Nephron progenitor cell (in vitro differentiated cells): ENCODE results near the gene CA5A.

Experiments used
- DNase-seq: peaks from one replicate; pipeline ENCODE4 v3.0.0; 2021
- H3K27ac Mint-ChIP-seq: 2 replicates; pipeline ENCODE4 v1.8.0; 2021; ENCODE audit warnings: mild to moderate bottlenecking, moderate library complexity, mixed read lengths
- H3K27me3 Mint-ChIP-seq: 2 replicates; pipeline ENCODE4 v1.8.0; 2021; ENCODE audit warnings: mild to moderate bottlenecking, low read depth, mixed read lengths; ENCODE audit not compliant: poor library complexity
- H3K36me3 Mint-ChIP-seq: 2 replicates; pipeline ENCODE4 v1.8.0; 2021; ENCODE audit warnings: low read depth, mixed read lengths
- H3K4me1 Mint-ChIP-seq: 2 replicates; pipeline ENCODE4 v1.8.0; 2021; ENCODE audit warnings: mixed read lengths
- H3K4me3 Mint-ChIP-seq: 2 replicates; pipeline ENCODE4 v1.8.0; 2021; ENCODE audit warnings: mild to moderate bottlenecking, moderate library complexity, mixed read lengths
- H3K9me3 Mint-ChIP-seq: 2 replicates; pipeline ENCODE4 v1.8.0; 2021; ENCODE audit warnings: mild to moderate bottlenecking, moderate library complexity, mixed read lengths
- TF ChIP-seq, protein P1 (sequence below): fragments of 200-600 bp; sonication (generic); IDR thresholded peaks from 2 replicates; pipeline ENCODE4 v1.5.0; 2021; ENCODE audit warnings: antibody characterized with exemption

Gene CA5A

DNA sequence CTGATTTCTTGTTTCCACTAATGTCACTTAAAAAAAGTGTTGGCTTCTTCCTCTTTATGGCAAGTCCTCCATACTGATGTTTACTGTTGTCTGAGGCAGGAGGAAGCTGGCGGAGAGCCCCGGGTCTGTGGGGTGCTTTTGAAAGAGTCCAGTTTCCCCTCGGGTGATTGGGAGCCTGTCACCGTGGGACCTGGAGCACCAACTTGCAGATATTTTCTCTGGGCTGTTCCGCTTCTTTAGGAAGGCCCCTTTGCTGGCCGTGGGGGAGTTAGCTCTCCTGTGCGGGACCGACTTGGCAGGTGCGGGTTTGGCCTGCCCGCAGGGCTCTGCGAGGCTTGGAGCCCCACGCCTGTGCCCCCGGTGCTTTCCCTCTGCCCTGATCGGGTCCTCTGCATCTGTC is 18.0 kb upstream of the CA5A start:
- DNase-seq = no peak
- H3K36me3 Mint-ChIP-seq = peaks cover 26% of the 10 kb centered on the region
- peaks cover 78% of the 10 kb centered on the region for H3K4me1 Mint-ChIP-seq
- no peaks in the 10 kb centered on the region for H3K9me3 Mint-ChIP-seq
- TF ChIP-seq, protein P1, sequence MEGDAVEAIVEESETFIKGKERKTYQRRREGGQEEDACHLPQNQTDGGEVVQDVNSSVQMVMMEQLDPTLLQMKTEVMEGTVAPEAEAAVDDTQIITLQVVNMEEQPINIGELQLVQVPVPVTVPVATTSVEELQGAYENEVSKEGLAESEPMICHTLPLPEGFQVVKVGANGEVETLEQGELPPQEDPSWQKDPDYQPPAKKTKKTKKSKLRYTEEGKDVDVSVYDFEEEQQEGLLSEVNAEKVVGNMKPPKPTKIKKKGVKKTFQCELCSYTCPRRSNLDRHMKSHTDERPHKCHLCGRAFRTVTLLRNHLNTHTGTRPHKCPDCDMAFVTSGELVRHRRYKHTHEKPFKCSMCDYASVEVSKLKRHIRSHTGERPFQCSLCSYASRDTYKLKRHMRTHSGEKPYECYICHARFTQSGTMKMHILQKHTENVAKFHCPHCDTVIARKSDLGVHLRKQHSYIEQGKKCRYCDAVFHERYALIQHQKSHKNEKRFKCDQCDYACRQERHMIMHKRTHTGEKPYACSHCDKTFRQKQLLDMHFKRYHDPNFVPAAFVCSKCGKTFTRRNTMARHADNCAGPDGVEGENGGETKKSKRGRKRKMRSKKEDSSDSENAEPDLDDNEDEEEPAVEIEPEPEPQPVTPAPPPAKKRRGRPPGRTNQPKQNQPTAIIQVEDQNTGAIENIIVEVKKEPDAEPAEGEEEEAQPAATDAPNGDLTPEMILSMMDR = no peak
- peak overlapping the region; percentile 68 for H3K4me3 Mint-ChIP-seq
- H3K27ac Mint-ChIP-seq = peak overlapping the region; percentile 84
- H3K27me3 Mint-ChIP-seq = peaks cover 4% of the 10 kb centered on the region

DNA sequence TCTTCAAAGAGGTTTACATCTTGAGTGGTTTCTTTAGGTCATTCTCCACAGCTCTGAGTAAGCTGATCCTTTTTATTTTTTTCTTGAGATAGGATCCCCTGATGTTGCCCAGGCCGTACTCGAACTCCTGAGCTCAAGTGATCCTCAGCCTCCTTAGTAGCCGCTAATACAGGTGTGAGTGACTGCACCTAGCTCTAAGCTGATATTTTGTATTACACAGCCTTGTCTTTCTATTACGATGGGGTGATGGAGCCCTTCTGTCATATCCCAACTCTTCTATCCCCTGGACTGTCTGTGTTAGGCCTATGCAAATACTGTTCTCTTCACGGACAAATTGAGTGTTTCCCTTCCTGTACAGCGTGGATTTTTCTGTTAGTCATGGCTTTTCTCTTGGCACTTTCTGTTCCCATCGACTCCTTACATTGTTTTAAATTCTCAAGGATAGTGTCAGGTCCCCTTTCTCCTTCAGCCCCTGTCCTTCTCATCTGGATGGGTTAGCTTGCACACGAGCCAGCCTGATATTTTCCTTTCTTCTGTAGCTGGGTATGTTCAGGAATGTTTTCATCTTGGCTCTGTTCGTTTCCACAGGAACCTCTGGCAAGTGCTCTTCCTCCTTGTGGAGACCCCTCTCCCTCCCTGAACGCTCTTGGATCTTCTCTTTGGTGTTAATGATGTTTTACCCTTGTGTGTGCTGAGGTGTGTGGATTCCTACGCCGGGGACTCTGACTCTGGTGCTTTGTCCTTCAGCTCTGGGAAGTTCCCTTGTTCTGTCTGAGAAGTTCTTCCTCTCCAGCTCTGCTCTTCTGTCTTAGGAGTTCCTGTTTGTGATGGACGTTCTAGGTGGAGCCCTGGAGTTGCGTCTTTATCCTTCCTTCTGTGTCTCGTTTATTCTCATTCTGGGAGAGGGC is 17.2 kb upstream of the CA5A start:
- Mint-ChIP-seq H3K27me3 (peaks cover 4% of the 10 kb centered on the region), H3K4me1 (peaks cover 72% of the 10 kb centered on the region), H3K4me3 (peak overlapping the region; percentile 68), H3K9me3 (no peaks in the 10 kb centered on the region), H3K27ac (peak overlapping the region; percentile 84), H3K36me3 (peaks cover 26% of the 10 kb centered on the region)
- TF ChIP-seq, protein P1 = no peak
- DNase-seq = no peak

GRCh38 chr16:87952751-87953150 is 16.4 kb upstream of the CA5A start:
- Mint-ChIP-seq H3K4me1 (peaks cover 73% of the 10 kb centered on the region), H3K27ac (no peak overlapping the region), H3K4me3 (peak overlapping the region; percentile 90), H3K36me3 (peaks cover 22% of the 10 kb centered on the region), H3K27me3 (peaks cover 4% of the 10 kb centered on the region), H3K9me3 (no peaks in the 10 kb centered on the region)
- TF ChIP-seq, protein P1 = no peak
- DNase-seq = no peak

- peak overlapping the region; percentile 88 for H3K27ac Mint-ChIP-seq
- TF ChIP-seq, protein P1 = no peak
- peaks cover 13% of the 10 kb centered on the region for H3K36me3 Mint-ChIP-seq
- DNase-seq = peak; percentile 47
- peaks cover 4% of the 10 kb centered on the region for H3K27me3 Mint-ChIP-seq
- peak overlapping the region; percentile 99 for H3K4me3 Mint-ChIP-seq
- H3K4me1 Mint-ChIP-seq = peaks cover 72% of the 10 kb centered on the region
- H3K9me3 Mint-ChIP-seq = no peaks in the 10 kb centered on the region
Measured at GRCh38 chr16:87951552-87952538, 15.5 kb upstream of the CA5A start.

DNA sequence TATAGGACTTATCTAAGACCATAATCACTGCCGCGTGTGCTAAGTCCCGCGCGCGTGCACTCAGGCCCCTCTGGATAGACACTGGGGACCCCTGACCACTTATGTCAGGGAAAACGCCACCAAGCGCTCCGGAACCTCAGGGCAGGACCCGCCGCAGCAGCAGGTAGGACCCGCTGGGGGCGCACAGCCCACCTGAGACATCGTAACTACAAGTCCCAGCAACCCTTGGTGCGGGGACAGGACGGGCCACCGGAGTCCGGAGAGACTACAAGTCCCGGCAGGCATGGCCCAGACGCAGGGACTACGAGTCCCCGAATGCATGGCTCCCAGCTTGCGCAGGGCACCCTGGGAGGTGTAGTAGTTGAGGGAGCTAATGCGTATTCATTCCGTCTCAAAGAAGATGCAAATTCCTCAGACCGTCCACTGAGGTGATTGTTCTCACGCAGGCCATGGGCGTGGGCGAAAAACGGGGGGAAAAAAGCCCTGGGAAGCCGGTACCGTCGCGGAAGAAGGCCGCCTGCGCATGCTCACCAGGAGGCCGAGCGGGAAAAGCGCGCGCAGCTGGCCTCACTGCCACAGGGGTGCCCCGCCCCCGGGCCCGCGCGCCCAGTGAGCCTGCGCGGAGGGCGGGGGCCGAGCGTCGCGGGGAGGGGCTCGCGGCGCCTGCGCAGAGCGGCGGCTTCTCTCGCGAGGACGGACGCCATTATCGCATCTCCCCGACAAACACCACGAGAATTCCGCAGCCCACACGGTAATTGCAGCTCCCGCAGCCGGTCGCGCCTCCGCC is 14.6 kb upstream of the CA5A start, which contains the start of gene BANP:
Gene BANP, plus strand, starts transcription at position 670 of the 787 bp plus-strand sequence. CDS start 23,682 bp downstream, outside the sequence.
- Mint-ChIP-seq H3K27ac (peak within 1 kb of the TSS; percentile 100), H3K4me1 (peaks cover 64% of the 10 kb centered on the region), H3K4me3 (peak within 1 kb of the TSS; percentile 99), H3K27me3 (peaks cover 4% of the 10 kb centered on the region), H3K9me3 (no peaks in the 10 kb centered on the region), H3K36me3 (peaks cover 12% of the 10 kb centered on the region)
- DNase-seq = peak; percentile 93
- TF ChIP-seq, protein P1 = peak; percentile 50
